ACC112 (cell line): ENCODE measurements around the gene TSPOAP1.

ENCODE experiments used
- H2AFZ ChIP-seq: fragments of 200-600 bp; sonication (generic); one replicate; pipeline ENCODE4 v1.6.0; 2017; ENCODE audit warnings: antibody characterized with exemption, low read length; ENCODE audit not compliant: unreplicated experiment
- H3K27ac ChIP-seq: fragments of 200-600 bp; sonication (generic); 2 replicates; pipeline ENCODE4 v1.5.1; 2014; ENCODE audit warnings: low read depth, mild to moderate bottlenecking, antibody characterized with exemption, low read length, moderate library complexity
- H3K27me3 ChIP-seq: fragments of 200-600 bp; sonication (generic); 2 replicates; pipeline ENCODE4 v1.6.1; 2014; ENCODE audit warnings: mild to moderate bottlenecking, antibody characterized with exemption, low read length, moderate library complexity, mixed read lengths; ENCODE audit not compliant: insufficient read depth
- H3K36me3 ChIP-seq: fragments of 200-600 bp; sonication (generic); 2 replicates; pipeline ENCODE4 v1.6.1; 2016; ENCODE audit warnings: mild to moderate bottlenecking, antibody characterized with exemption, low read length, moderate library complexity, mixed read lengths; ENCODE audit not compliant: insufficient read depth
- H3K4me1 ChIP-seq: fragments of 200-600 bp; sonication (generic); one replicate; pipeline ENCODE4 v1.6.1; 2016; ENCODE audit warnings: low read length, mixed read lengths; ENCODE audit not compliant: insufficient read depth, unreplicated experiment, control insufficient read depth
- H3K4me3 ChIP-seq: fragments of 200-600 bp; sonication (generic); 2 replicates; pipeline ENCODE4 v1.5.1; 2014; ENCODE audit warnings: mild to moderate bottlenecking, low read depth, low read length
- H3K79me2 ChIP-seq: fragments of 200-600 bp; sonication (generic); one replicate; pipeline ENCODE4 v1.6.0; 2016; ENCODE audit warnings: low read length; ENCODE audit not compliant: control insufficient read depth, unreplicated experiment, insufficient read depth

The TSPOAP1 gene

GRCh38 chr17:58326609-58327362 lies 1.8 kb downstream of the TSPOAP1 start:
- Histone ChIP-seq H3K27ac (no peak overlapping the region), H3K36me3 (no peaks in the 10 kb centered on the region)

GRCh38 chr17:58325976-58326468 lies 2.6 kb downstream of the TSPOAP1 start:
- Histone ChIP-seq H2AFZ (no peak overlapping the region), H3K4me1 (no peaks in the 10 kb centered on the region), H3K27ac (no peak overlapping the region), H3K36me3 (no peaks in the 10 kb centered on the region), H3K4me3 (no peak overlapping the region), H3K27me3 (peaks cover 64% of the 10 kb centered on the region), H3K79me2 (no peaks in the 10 kb centered on the region)

More at GRCh38 chr17:58326609-58327362, 1.8 kb downstream of the TSPOAP1 start:
- Histone ChIP-seq H3K79me2 (no peaks in the 10 kb centered on the region), H3K27me3 (peaks cover 64% of the 10 kb centered on the region), H2AFZ (no peak overlapping the region), H3K4me3 (no peak overlapping the region), H3K4me1 (no peaks in the 10 kb centered on the region)

- Histone ChIP-seq H2AFZ (no peak overlapping the region), H3K79me2 (no peaks in the 10 kb centered on the region), H3K4me3 (no peak overlapping the region), H3K4me1 (no peaks in the 10 kb centered on the region), H3K36me3 (no peaks in the 10 kb centered on the region), H3K27me3 (peaks cover 64% of the 10 kb centered on the region), H3K27ac (no peak overlapping the region)
Measured at GRCh38 chr17:58325289-58325726, 3.3 kb downstream of the TSPOAP1 start.

GRCh38 chr17:58324409-58325288 lies 3.9 kb downstream of the TSPOAP1 start:
- Histone ChIP-seq H3K4me3 (peak overlapping the region; percentile 65; the same call in 1 of the 2 replicates), H3K36me3 (no peaks in the 10 kb centered on the region), H3K4me1 (no peaks in the 10 kb centered on the region), H3K79me2 (no peaks in the 10 kb centered on the region), H3K27me3 (peaks cover 64% of the 10 kb centered on the region), H2AFZ (peak overlapping the region; percentile 60), H3K27ac (no peak overlapping the region)

- peak overlapping the region; percentile 60 for H2AFZ ChIP-seq
- H3K27me3 ChIP-seq = peaks cover 58% of the 10 kb centered on the region
- no peaks in the 10 kb centered on the region for H3K4me1 ChIP-seq
- H3K36me3 ChIP-seq = no peaks in the 10 kb centered on the region
- 0 out of 2 replicates have a peak overlapping the region, but pooled peaks have one; percentile 65 for H3K4me3 ChIP-seq
- no peaks in the 10 kb centered on the region for H3K79me2 ChIP-seq
- H3K27ac ChIP-seq = no peak overlapping the region
Measured at GRCh38 chr17:58324056-58324408, 4.6 kb downstream of the TSPOAP1 start.

- no peaks in the 10 kb centered on the region for H3K4me1 ChIP-seq
- H3K79me2 ChIP-seq = no peaks in the 10 kb centered on the region
- H3K36me3 ChIP-seq = no peaks in the 10 kb centered on the region
- no peak overlapping the region for H2AFZ ChIP-seq
- peaks cover 54% of the 10 kb centered on the region for H3K27me3 ChIP-seq
- H3K27ac ChIP-seq = no peak overlapping the region
- no peak overlapping the region for H3K4me3 ChIP-seq
Measured at GRCh38 chr17:58323366-58324055, 5.1 kb downstream of the TSPOAP1 start.

GRCh38 chr17:58322581-58323185 lies 5.9 kb downstream of the TSPOAP1 start:
- no peak overlapping the region for H3K27ac ChIP-seq
- no peaks in the 10 kb centered on the region for H3K36me3 ChIP-seq

GRCh38 chr17:58321571-58322525 lies 6.7 kb downstream of the TSPOAP1 start:
- Histone ChIP-seq H3K27ac (no peak overlapping the region), H3K27me3 (peaks cover 39% of the 10 kb centered on the region), H3K36me3 (no peaks in the 10 kb centered on the region), H3K4me1 (no peaks in the 10 kb centered on the region), H3K79me2 (no peaks in the 10 kb centered on the region), H2AFZ (no peak overlapping the region), H3K4me3 (no peak overlapping the region)

More at GRCh38 chr17:58322581-58323185, 5.9 kb downstream of the TSPOAP1 start:
- Histone ChIP-seq H3K4me1 (no peaks in the 10 kb centered on the region), H3K4me3 (no peak overlapping the region), H2AFZ (no peak overlapping the region), H3K27me3 (peaks cover 46% of the 10 kb centered on the region), H3K79me2 (no peaks in the 10 kb centered on the region)

GRCh38 chr17:58320570-58321323 lies 7.8 kb downstream of the TSPOAP1 start:
- H3K79me2 ChIP-seq = no peaks in the 10 kb centered on the region
- H3K4me3 ChIP-seq = no peak overlapping the region
- no peak overlapping the region for H2AFZ ChIP-seq
- no peak overlapping the region for H3K27ac ChIP-seq
- no peaks in the 10 kb centered on the region for H3K36me3 ChIP-seq
- H3K4me1 ChIP-seq = no peaks in the 10 kb centered on the region
- H3K27me3 ChIP-seq = peaks cover 34% of the 10 kb centered on the region
